HG03575 (cell line): ENCODE data around the gene RSPH6A.

Source experiments
- ATAC-seq: cut with Tn5 transposase; IDR thresholded peaks from one replicate; pipeline ENCODE4 v1.9.1; 2021; ENCODE audit not compliant: unreplicated experiment, insufficient number of reproducible peaks, low FRiP score; ENCODE audit errors: extremely low read depth

Gene RSPH6A

GRCh38 chr19:45826934-45827333, 11.8 kb upstream of the RSPH6A start:
- no peak for ATAC-seq

GRCh38 chr19:45825917-45826893, 11.1 kb upstream of the RSPH6A start:
- ATAC-seq: no peak

- no peak for ATAC-seq
Measured at GRCh38 chr19:45825263-45825605, 10.1 kb upstream of the RSPH6A start.

DNA sequence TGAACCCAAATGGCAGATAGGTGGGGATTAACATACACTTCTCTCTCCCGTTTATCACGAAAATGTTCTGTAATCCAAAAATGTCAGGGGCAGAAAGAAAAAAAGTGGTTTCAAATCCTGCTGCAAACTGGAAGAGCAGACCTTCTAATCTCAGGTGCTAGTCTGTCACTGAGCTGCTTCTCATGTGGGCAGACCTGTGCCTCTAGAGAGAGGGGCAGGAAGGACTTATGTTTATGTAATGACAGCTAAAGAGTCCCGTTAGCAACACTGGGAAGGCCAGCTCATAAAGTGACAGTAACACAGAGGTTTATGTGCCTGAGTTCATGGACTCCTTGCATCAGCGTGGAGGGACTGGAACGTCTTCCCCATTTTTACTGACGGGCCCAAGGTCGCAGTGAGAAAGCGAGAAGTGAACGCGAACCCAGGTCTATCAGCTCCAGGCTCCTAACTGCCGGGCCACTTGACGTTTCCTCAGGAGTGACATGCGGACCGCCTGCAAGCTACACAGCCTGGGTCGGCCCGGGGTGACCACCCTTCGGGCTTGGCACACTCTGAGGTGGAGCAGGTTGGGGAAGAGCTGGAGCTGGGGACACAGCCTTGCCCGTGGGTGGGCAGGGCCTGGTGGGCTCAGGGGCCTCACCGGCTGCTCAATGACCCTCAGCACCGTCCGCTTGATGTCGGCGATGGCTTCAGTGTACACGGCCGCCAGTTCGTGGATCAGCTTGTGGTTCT, 9.6 kb upstream of the RSPH6A start:
- ATAC-seq: no peak

GRCh38 chr19:45824041-45824471, 8.9 kb upstream of the RSPH6A start:
- ATAC-seq: no peak

GRCh38 chr19:45823182-45823581, 8.1 kb upstream of the RSPH6A start:
- ATAC-seq: no peak

DNA sequence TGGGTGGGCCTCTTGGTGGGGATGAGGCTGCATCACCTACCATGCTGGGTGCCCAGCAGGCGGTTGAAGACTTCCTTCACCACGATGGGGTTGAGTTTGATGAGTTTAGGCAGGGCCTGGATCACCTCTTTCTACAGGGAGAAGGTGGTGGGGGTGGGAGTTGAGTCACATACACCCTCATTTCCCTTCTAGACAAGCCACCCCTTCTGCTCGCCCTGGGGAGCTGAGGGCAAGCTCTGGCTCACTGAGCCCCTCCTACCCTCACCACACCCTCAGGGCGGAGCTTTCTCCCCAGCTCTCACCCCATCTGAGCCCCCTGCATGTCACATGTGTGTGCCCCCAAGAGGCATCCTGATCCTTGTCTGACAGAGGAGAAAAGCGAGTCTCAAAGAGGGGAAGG, 7.6 kb upstream of the RSPH6A start:
- no peak for ATAC-seq

DNA sequence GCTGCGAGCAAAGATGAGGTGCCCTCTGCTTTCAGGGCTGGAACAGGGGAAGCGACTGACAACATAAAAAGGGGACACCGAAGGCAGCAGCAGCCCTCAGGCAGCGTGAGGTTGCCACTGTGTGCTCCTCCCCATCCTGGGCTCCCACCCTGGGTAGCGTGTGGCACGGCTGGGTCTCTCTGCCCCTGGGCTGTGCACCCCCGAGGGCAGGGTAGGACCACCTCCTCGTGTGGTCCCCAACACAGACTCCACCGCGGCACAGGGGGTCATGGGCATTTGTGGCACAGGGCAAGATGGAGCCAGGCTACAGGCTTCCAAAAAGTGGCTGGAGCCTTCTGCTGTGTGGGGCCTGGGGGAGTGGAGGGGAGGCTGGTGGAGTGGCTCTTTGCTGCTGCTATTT, 6.5 kb upstream of the RSPH6A start:
- ATAC-seq: no peak

GRCh38 chr19:45821103-45821521, 6.0 kb upstream of the RSPH6A start:
- no peak for ATAC-seq

- ATAC-seq: no peak
Measured at GRCh38 chr19:45820413-45821102, 5.5 kb upstream of the RSPH6A start.

- ATAC-seq: no peak
Measured at GRCh38 chr19:45819769-45820168, 4.7 kb upstream of the RSPH6A start.

DNA sequence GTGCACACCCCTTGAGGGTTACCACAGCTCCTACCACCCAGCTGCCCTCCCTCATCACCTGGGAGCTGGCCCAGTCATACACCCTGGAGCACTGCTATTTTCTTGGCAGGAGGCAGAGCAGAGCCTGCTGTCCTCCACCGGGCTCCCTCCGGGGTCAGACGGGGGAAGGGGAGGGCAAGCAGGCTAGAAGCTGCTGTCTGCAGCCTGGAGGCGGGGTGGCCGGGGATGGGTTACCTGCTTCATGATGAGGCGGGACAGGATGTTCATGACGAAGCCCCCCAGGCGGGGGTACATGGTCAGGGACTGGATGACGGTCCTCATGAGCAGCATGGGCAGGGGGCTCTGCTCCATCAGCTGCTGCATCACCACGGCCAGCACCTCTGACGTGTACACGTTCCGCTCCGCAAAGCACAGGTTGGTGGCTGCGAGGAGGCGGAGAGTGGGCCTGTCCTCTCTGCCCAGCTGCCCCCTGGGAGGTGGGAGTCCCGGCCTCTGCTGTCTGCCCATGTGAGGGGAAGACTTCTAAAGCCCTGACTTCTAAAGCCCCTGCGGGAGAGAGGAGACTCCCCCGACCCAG, 2.7 kb upstream of the RSPH6A start:
- no peak for ATAC-seq

DNA sequence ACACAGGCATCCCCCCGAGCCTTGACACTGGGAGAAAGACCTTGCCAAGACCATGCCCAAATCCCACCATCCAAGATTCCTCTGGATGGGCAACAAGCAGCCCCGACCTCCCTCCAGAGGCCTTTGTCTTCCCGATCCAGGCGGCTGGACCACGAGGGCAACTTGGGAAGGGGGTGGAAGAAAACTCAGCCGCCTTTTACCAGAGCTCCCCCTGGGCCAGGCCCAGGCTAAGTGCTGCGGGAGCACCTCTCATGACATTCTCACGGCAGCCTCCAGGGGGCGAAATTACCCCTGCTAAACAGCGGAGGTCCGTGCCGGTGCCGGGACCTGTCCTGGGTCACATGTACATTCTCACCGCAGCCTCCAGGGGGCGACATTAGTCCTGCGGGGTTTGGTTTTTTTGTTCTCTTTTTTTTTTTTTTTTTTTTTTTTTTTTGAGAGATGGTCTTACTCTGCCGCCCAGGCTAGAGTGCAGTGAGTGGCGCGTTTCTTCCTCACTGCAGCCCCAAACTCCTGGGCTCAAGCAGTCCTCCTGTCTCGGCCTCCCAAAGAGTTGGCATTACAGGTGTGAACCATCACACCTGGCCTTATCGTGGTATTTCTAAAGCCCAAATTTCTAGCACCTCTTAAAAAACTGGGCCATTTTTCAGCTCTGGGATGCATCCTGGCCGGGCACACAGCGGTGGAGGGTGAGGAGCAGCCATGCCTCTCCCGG, 2.1 kb upstream of the RSPH6A start:
- no peak for ATAC-seq

GRCh38 chr19:45816236-45817009, 1.3 kb upstream of the RSPH6A start:
- no peak for ATAC-seq

DNA sequence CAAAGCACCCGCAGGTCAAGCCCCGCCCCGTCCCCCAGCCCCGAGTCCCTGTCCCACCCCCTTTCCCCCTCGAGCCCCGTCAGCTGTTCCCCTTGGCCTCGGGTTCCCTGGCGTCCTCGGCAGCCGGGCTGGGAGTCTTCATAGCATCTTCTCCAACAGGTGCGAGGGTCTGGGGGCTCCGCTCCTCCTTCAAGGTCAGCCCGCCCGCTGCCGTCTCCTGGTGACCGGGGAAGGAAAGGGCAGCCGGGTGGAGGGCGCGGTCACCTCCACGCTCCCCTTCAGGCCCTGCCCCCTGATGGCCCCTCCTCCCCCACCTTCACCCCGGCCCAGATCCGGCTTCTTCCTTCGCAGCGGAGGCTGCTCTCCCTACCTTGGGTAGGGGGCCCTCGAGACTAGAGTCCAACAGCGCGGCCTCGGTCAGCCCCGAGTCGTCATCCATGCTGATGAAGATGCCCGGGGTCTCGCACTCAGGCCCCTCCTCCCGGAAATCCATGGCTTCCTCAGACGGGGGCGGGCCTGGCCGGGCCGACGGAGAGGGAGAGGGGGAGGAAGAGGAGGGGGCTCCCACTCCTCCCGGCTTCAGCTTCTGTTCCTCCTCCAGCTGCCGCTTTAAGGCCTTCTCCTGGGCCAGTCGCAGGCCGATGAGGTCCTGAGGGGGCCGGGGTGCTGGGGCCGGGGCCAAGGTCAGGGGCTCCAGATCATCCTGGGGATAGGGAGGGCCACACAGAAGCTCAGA, 541 bp upstream of the RSPH6A start:
- no peak for ATAC-seq

- ATAC-seq: no peak
Measured at GRCh38 chr19:45814166-45814780, 835 bp downstream of the RSPH6A start.

- ATAC-seq: no peak
Measured at GRCh38 chr19:45812297-45812696, 2.8 kb downstream of the RSPH6A start.
